Activated CD4-positive, CD25-positive, alpha-beta regulatory T cell treated with anti-CD3 and anti-CD28 coated beads, Interleukin-2, amount 50 U/mL, for 24 hours (primary cell): ENCODE measurements around the gene CEP120.

Experiments used
- ATAC-seq, 2 donors: fragments of 150-1000 bp; cut with Tn5 transposase; one replicate each; pipeline ENCODE4 v1.10.0; 2021; ENCODE audit warnings: mild to moderate bottlenecking in 1 of 2, moderate library complexity in 1 of 2

The CEP120 gene

GRCh38 chr5:123297198-123297831 is 125.9 kb downstream of the CEP120 start:
- ATAC-seq, result no peak
